ENCODE results near the gene MYH16. TPM values are rescaled to one million over a fixed set of nuclear protein-coding genes. Genes with fewer than 3 reads are reported as not detected.

MYH16 gene
- total RNA-seq, 1 experiment from 2014 or later = not detected

Other genes with a start within 250 kb of the MYH16 start
- gene SMURF1, start 128.7 kb upstream of the MYH16 start, total RNA-seq (2014; rRNA removed; shearing (Covaris generic)) = 19.7 and 20.2 TPM in 2 replicates
- 0.07 TPM in 1 of 2 replicates, not detected in the other for gene KPNA7, start 64.7 kb upstream of the MYH16 start, total RNA-seq (2014; rRNA removed; shearing (Covaris generic))
- 168 and 188 TPM in 2 replicates for gene ARPC1A, start 53.1 kb downstream of the MYH16 start, total RNA-seq (2014; rRNA removed; shearing (Covaris generic))
- gene ARPC1B, start 101.9 kb downstream of the MYH16 start, total RNA-seq (2014; rRNA removed; shearing (Covaris generic)) = 108 and 126 TPM in 2 replicates
- gene PDAP1, start 135.8 kb downstream of the MYH16 start, total RNA-seq (2014; rRNA removed; shearing (Covaris generic)) = 62.3 and 66.4 TPM in 2 replicates
- 74.9 and 78.9 TPM in 2 replicates for gene BUD31, start 136.1 kb downstream of the MYH16 start, total RNA-seq (2014; rRNA removed; shearing (Covaris generic))
- 11.2 and 13.3 TPM in 2 replicates for gene PTCD1, start 166.0 kb downstream of the MYH16 start, total RNA-seq (2014; rRNA removed; shearing (Covaris generic))
- gene CPSF4, start 166.1 kb downstream of the MYH16 start, total RNA-seq (2014; rRNA removed; shearing (Covaris generic)) = 93.5 and 95.1 TPM in 2 replicates
- 668 and 694 TPM in 2 replicates for gene ATP5MF, start 193.3 kb downstream of the MYH16 start, total RNA-seq (2014; rRNA removed; shearing (Covaris generic))
- 9.9 and 14.9 TPM in 2 replicates for gene ZNF789, start 200.1 kb downstream of the MYH16 start, total RNA-seq (2014; rRNA removed; shearing (Covaris generic))
- gene ZNF394, start 227.4 kb downstream of the MYH16 start, total RNA-seq (2014; rRNA removed; shearing (Covaris generic)) = 18.4 and 20.1 TPM in 2 replicates
- 20.0 and 28.7 TPM in 2 replicates for gene ZKSCAN5, start 231.8 kb downstream of the MYH16 start, total RNA-seq (2014; rRNA removed; shearing (Covaris generic))

All from H7 (cell line).